Measurements from ENCODE around the gene ACOT6.
"Not testable (repeated sequence)": the region's sequence is repeated elsewhere in the genome, so short reads cannot be mapped to it uniquely, and the experiment has no call there.

ACOT6 gene

DNA sequence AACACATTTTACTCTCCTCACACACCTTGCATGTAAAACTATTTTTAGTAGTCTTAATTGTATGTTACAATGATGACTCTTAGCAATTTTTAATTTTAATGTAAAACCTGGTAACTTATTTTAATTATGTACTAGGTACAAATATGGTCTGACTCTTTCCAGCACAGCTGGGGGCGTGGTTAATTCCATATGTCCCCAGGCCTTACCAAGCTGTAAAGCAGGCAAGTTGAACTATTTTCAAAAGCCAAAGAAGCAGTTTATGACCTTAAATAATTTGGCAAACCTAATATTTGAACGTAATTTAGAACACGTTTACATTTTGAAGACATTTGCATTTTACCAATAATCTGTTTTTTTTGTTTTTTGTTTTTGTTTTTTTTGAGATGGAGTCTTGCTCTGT, 9.3 kb upstream of the ACOT6 start:
- DNase-seq, result no peak

GRCh38 chr14:73606271-73606670, 6.0 kb upstream of the ACOT6 start:
- DNase-seq, result no peak

DNA sequence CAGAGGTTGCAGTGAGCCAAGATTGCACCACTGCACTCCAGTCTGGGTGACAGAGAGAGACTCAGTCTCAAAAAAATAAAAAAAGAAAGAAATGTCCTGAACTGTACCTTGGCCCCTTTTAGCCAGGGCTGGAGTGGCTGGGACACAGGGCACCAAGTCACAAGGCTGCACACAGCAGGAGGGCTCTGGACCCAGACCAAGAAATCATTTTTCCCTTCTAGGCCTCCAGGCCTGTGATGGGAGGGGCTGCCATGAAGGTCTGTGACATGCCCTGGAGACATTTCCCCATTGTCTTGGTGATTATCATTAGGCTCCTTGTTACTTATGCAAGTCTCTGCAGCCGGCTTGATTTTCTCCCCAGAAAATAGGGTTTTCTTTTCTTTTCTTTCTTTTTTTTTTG, 5.1 kb upstream of the ACOT6 start:
- no peak for DNase-seq

DNA sequence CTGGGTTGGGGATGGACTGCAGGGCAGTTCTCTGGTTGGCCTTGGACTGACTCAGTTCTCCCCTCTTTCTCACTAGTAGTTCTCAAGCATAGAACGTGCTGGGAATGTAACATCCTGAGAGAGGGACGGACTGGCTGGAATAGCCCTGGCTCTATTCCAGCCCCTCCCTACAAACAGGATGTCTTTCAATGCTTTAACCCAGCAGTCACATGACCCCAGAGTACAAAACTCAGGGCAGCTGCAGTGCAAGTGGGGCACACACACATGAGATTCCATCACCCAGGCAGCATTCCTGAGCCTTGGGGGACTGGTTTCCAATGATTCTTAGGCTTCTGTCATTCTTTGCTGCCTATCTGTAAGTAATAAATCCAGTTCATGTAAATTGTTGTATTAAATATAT, 1.6 kb upstream of the ACOT6 start:
- no peak for DNase-seq

GRCh38 chr14:73613046-73613383, 698 bp downstream of the ACOT6 start:
- no peak for DNase-seq

GRCh38 chr14:73613419-73613963, 1.2 kb downstream of the ACOT6 start:
- no peak for DNase-seq

DNA sequence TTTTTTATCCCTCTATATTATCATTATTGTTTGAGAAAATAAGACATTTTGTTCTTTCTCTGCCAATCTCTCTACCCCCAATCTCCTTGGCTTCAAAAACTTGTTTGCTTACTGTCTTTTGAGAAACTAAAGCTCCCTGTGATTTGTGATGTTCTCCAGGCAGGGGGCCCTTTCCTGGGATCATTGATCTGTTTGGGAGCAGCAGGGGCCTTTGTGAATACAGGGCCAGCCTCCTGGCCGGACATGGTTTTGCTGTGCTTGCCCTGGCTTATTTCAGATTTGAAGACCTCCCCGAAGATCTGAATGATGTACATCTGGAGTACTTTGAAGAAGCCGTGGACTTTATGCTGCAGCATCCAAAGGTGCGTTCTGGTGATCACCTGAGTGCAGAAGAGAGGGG, 4.5 kb downstream of the ACOT6 start:
- no peak for DNase-seq

- DNase-seq, result no peak
Observed at GRCh38 chr14:73619524-73619923, 7.2 kb downstream of the ACOT6 start.

DNA sequence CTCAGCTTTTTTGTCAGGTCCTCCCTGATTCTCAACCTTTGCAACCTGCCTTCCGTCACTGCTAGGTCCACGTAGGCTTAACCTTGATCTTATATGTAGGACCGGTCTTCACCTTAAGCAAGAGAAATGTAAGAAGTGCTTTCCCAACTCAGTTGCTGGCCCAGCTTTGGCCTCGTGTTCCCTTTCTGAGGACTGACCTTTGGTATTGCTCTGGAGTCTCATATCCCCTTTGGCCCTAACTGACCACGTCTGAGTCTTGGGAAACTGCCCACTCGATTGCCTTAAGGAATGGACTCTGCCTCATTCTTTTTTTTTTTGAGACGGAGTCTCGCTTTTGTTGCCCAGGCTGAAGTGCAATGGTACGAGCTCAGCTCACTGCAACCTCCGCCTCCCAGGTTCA, 8.0 kb downstream of the ACOT6 start:
- no peak for DNase-seq

GRCh38 chr14:73623504-73624054, 11.3 kb downstream of the ACOT6 start:
- DNase-seq, result no peak

GRCh38 chr14:73625706-73626105, 13.4 kb downstream of the ACOT6 start:
- no peak for DNase-seq

GRCh38 chr14:73627151-73627558, 14.8 kb downstream of the ACOT6 start:
- DNase-seq, result no peak

DNA sequence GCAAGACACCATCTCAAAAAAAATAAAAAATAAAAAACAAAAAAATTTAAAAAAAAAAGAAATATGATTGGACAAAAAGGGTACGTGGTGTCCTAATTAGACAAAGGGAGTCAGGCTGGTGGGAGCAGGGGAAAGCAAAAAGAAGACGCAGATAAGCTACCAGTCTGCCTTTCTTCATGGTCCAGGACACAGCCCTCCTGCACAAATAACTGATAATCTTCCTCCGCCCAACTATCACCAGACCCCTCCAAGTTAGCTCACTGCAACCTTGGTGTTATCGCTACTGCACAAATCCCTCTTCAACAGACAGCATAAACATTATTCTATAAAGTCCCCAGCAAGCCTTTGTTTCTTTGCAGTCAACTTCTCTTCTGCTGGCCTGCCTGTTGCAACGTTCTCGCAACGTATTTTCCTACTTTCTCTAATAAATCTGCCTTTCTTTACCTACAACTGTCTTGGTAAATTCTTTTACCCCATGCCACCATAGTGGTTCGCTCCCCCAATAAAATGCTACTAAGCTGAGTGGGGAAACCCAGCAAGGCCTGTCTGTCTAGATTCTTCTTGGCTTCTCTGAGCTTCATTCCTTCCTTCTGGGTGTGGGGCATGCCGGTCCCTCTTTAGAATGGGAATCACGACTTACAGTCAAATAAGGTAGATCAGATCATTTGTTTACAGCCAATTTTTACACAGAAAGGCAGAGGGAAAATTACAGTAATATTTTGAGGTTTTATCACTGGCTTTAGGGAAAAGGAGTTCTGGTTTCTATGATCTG, 17.9 kb downstream of the ACOT6 start:
- DNase-seq, result no peak

GRCh38 chr14:73633116-73634010, 21.0 kb downstream of the ACOT6 start:
- peak; percentile 23 to 36 (median 28) for DNase-seq

GRCh38 chr14:73634011-73634833, 21.9 kb downstream of the ACOT6 start:
- no peak for DNase-seq

- DNase-seq, result not testable (repeated sequence)
Observed at GRCh38 chr14:73636355-73636754, 24.0 kb downstream of the ACOT6 start.

- DNase-seq, result no peak
Observed at GRCh38 chr14:73637830-73638229, 25.5 kb downstream of the ACOT6 start.

GRCh38 chr14:73640796-73641365, 28.6 kb downstream of the ACOT6 start:
- no peak for DNase-seq

GRCh38 chr14:73644531-73645247, 32.4 kb downstream of the ACOT6 start, which contains the start of gene DNAL1:
TSS of gene DNAL1 (plus strand) at chr14:73644986. CDS start at chr14:73645040, 54 bp downstream.
- peak; percentile 71 to 86 (median 74) for DNase-seq

DNA sequence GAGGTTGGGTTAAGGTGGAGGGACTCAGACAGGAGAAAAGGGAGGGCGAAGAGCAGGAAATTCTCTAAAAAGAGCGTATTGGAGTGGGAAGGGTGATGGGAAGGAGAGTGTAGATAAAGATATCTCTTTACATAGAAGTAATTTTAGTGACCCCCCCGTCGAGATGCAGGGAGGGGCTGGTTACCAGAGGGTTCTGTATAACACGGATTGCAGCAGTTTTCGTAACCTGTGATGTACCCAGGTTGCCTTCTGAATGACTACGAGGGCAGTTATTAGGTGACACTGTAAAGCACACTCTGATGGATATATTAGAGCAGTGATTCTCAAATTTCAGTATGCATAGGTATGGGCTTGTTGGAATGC, 32.9 kb downstream of the ACOT6 start:
- DNase-seq, result no peak

- no peak for DNase-seq
Observed at GRCh38 chr14:73651005-73651404, 38.7 kb downstream of the ACOT6 start.

DNA sequence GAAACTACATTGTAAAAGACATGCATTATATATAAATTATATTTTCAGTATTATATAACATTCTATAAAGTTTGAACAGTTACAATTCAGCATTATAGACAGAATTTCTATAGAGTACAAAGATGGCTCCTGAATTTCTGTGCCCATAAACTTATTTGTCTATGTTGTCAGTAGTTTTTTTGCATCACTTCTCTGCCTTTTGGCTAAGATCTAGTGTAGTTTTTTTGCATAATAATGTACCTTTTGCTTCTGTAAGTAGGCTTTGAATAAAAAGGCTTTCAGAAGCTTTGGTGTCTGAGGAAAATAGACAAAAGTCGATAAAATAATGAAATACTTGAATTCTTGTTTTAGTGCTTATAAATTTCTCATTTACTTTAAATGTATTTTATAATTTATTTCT, 43.5 kb downstream of the ACOT6 start:
- DNase-seq, result no peak

All from activated naive CD4-positive, alpha-beta T cell (primary cell).